Chondrocyte (in vitro differentiated cells): ENCODE measurements around the gene VMP1. TPM values are rescaled to one million over a fixed set of nuclear protein-coding genes. Genes with fewer than 3 reads are reported as not detected.

Experiments
- DNase-seq: peaks from one replicate; pipeline ENCODE4 v3.0.0; 2021; ENCODE audit warnings: mixed read lengths, low spot score
- H3K27ac Mint-ChIP-seq: one replicate; pipeline ENCODE4 v1.8.0; 2021; ENCODE audit warnings: mild to moderate bottlenecking, moderate library complexity, mixed read lengths; ENCODE audit not compliant: unreplicated experiment
- H3K27me3 Mint-ChIP-seq: 2 replicates; pipeline ENCODE4 v1.8.0; 2021; ENCODE audit warnings: low read depth, mixed read lengths
- H3K36me3 Mint-ChIP-seq: 2 replicates; pipeline ENCODE4 v1.8.0; 2021; ENCODE audit warnings: low read depth, mixed read lengths
- H3K4me1 Mint-ChIP-seq: 2 replicates; pipeline ENCODE4 v1.8.0; 2021; ENCODE audit warnings: low read depth, mild to moderate bottlenecking, mixed read lengths
- H3K4me3 Mint-ChIP-seq: one replicate; pipeline ENCODE4 v1.8.0; 2021; ENCODE audit warnings: mild to moderate bottlenecking, moderate library complexity, mixed read lengths; ENCODE audit not compliant: unreplicated experiment
- H3K9me3 Mint-ChIP-seq: 2 replicates; pipeline ENCODE4 v1.8.0; 2021; ENCODE audit warnings: low read depth, mixed read lengths
- total RNA-seq: library from RNA; stranded (reverse); gene quantifications from 3 replicates; pipeline ENCODE4 v1.2.1, GENCODE V29; 2021
- TF ChIP-seq, protein P1 (sequence below): fragments of 200-600 bp; sonication (generic); IDR thresholded peaks from 2 replicates; pipeline ENCODE4 v1.5.0; 2021; ENCODE audit warnings: antibody characterized with exemption, mild to moderate bottlenecking, moderate library complexity

The VMP1 gene
- total RNA-seq, 1 donor from 2014 or later, result 295 TPM

GRCh38 chr17:59671386-59671785 is 36.1 kb upstream of the VMP1 start:
- Mint-ChIP-seq H3K9me3 (no peaks in the 10 kb centered on the region), H3K4me3 (no peak overlapping the region), H3K27me3 (no peaks in the 10 kb centered on the region), H3K27ac (peak overlapping the region; percentile 13), H3K4me1 (peaks cover 36% of the 10 kb centered on the region), H3K36me3 (peaks cover 18% of the 10 kb centered on the region)
- TF ChIP-seq, protein P1, sequence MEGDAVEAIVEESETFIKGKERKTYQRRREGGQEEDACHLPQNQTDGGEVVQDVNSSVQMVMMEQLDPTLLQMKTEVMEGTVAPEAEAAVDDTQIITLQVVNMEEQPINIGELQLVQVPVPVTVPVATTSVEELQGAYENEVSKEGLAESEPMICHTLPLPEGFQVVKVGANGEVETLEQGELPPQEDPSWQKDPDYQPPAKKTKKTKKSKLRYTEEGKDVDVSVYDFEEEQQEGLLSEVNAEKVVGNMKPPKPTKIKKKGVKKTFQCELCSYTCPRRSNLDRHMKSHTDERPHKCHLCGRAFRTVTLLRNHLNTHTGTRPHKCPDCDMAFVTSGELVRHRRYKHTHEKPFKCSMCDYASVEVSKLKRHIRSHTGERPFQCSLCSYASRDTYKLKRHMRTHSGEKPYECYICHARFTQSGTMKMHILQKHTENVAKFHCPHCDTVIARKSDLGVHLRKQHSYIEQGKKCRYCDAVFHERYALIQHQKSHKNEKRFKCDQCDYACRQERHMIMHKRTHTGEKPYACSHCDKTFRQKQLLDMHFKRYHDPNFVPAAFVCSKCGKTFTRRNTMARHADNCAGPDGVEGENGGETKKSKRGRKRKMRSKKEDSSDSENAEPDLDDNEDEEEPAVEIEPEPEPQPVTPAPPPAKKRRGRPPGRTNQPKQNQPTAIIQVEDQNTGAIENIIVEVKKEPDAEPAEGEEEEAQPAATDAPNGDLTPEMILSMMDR, result no peak
- DNase-seq, result no peak

GRCh38 chr17:59675231-59675630 is 32.2 kb upstream of the VMP1 start:
- Mint-ChIP-seq H3K36me3 (peaks cover 28% of the 10 kb centered on the region), H3K27me3 (no peaks in the 10 kb centered on the region), H3K4me3 (no peak overlapping the region), H3K9me3 (no peaks in the 10 kb centered on the region), H3K4me1 (peaks cover 14% of the 10 kb centered on the region), H3K27ac (no peak overlapping the region)
- TF ChIP-seq, protein P1, result no peak
- no peak for DNase-seq

- no peak for DNase-seq
- Mint-ChIP-seq H3K36me3 (peaks cover 34% of the 10 kb centered on the region), H3K27me3 (no peaks in the 10 kb centered on the region), H3K4me3 (no peak overlapping the region), H3K4me1 (peaks cover 9% of the 10 kb centered on the region), H3K27ac (peak overlapping the region; percentile 45), H3K9me3 (no peaks in the 10 kb centered on the region)
- TF ChIP-seq, protein P1, result no peak
Observed at GRCh38 chr17:59676716-59677115, 30.7 kb upstream of the VMP1 start.

DNA sequence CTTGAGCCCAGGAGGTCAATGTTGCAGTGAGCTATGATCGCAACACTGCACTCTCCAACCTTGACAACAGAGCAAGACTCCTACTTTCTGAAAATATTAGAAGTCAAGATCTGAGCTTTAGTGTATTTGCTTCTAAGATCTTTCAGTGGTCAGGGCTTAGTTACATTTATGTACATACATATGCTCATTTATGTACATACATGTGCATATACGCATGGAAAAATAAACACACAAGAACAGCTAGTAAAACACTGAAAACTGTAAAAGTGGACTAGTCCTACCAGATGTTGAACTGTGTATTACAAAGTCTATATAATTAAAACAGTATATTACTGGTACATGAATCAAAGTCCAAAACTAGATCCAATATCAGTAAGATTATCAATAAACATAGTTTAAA is 28.5 kb upstream of the VMP1 start:
- TF ChIP-seq, protein P1, result no peak
- Mint-ChIP-seq H3K36me3 (peaks cover 43% of the 10 kb centered on the region), H3K27ac (no peak overlapping the region)

DNA sequence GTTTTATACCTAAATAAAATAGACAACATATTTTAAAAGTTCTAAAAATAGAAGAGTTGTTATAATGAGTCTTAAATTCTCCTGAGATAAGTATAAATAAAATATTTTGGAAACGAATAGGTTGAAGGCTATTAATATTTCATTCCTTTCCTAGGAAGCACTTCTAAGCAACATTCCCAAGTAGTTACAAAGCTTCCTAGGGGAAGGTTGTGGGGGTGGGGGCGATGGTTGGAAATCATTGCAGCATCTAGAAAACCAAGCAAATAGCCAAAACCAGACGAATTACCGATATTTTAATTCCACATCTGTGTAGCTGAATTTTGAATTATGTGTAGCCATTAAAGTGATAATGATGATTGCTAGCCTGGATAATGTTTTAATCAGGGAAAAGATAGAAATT is 27.1 kb upstream of the VMP1 start:
- Mint-ChIP-seq H3K27ac (peak overlapping the region; percentile 80), H3K4me3 (no peak overlapping the region), H3K4me1 (peaks cover 8% of the 10 kb centered on the region), H3K36me3 (peaks cover 41% of the 10 kb centered on the region), H3K9me3 (no peaks in the 10 kb centered on the region), H3K27me3 (no peaks in the 10 kb centered on the region)
- TF ChIP-seq, protein P1, result no peak
- DNase-seq, result no peak

More for the DNA sequence above, 28.5 kb upstream of the VMP1 start:
- Mint-ChIP-seq H3K4me3 (no peak overlapping the region), H3K4me1 (peaks cover 8% of the 10 kb centered on the region), H3K27me3 (no peaks in the 10 kb centered on the region), H3K9me3 (no peaks in the 10 kb centered on the region)
- no peak for DNase-seq
